PC-3 (cell line): ENCODE measurements around the gene TMEM250. TPM values are rescaled to one million over a fixed set of nuclear protein-coding genes. Genes with fewer than 3 reads are reported as not detected.

ENCODE experiments used
- ATAC-seq: fragments of 200-7000 bp; cut with Tn5 transposase; 2 replicates; pipeline ENCODE4 v1.9.1; 2020; ENCODE audit warnings: mild to moderate bottlenecking, moderate library complexity
- BruUV-seq: library from RNA; stranded (reverse); fragments of 400-500 nt; replicated peaks from 2 replicates; lab custom pipeline; 2021; lab: Mats Ljungman, UMichigan
- CTCF ChIA-PET: fragments of 300-600 bp; sonication (Branson Sonifier 250); formaldehyde crosslinking; loops from one replicate; lab custom pipeline; 2022; ENCODE audit warnings: antibody characterized with exemption; lab: Charles Lee
- POLR2A ChIA-PET: fragments of 300-600 bp; sonication (Branson Sonifier 250); formaldehyde crosslinking; loops from one replicate; lab custom pipeline; 2022; ENCODE audit warnings: antibody characterized with exemption; ENCODE audit not compliant: unreplicated experiment; lab: Charles Lee
- DNase-seq: peaks from one replicate; pipeline ENCODE4 v3.0.0-alpha.2; 2015
- H2AFZ ChIP-seq: fragments of 300-600 bp; sonication (generic); 2 replicates; pipeline ENCODE4 v1.6.0; 2016; ENCODE audit warnings: antibody characterized with exemption, low read length
- H3F3A ChIP-seq: fragments of 300-600 bp; sonication (generic); one replicate; pipeline ENCODE4 v1.6.0; 2017; ENCODE audit warnings: antibody characterized with exemption, low read length, control low read depth, mild to moderate bottlenecking; ENCODE audit not compliant: unreplicated experiment
- H3K27ac ChIP-seq: fragments of 300-600 bp; sonication (generic); 2 replicates; pipeline ENCODE4 v1.5.1; 2016; ENCODE audit warnings: mild to moderate bottlenecking, low read length
- H3K27me3 ChIP-seq: fragments of 300-600 bp; sonication (generic); 2 replicates; pipeline ENCODE4 v1.6.1; 2016; ENCODE audit warnings: low read length, mixed read lengths
- H3K36me3 ChIP-seq: fragments of 300-600 bp; sonication (generic); 2 replicates; pipeline ENCODE4 v1.6.1; 2016; ENCODE audit warnings: low read depth, mixed run types, low read length, mixed read lengths
- H3K4me1 ChIP-seq: fragments of 300-600 bp; sonication (generic); 2 replicates; pipeline ENCODE4 v1.5.1; 2016; ENCODE audit warnings: low read length; ENCODE audit not compliant: insufficient read depth
- H3K4me2 ChIP-seq: fragments of 300-600 bp; sonication (generic); 2 replicates; pipeline ENCODE4 v1.6.0; 2016; ENCODE audit warnings: low read length
- H3K4me3 ChIP-seq: fragments of 300-600 bp; sonication (generic); 2 replicates; pipeline ENCODE4 v1.5.1; 2016; ENCODE audit warnings: mild to moderate bottlenecking, low read length, mixed read lengths
- H3K79me2 ChIP-seq: fragments of 300-600 bp; sonication (generic); 2 replicates; pipeline ENCODE4 v1.6.1; 2017; ENCODE audit warnings: low read length, mixed read lengths
- H3K9ac ChIP-seq: fragments of 300-600 bp; sonication (generic); 2 replicates; pipeline ENCODE4 v1.6.0; 2016; ENCODE audit warnings: mild to moderate bottlenecking, low read length
- H3K9me2 ChIP-seq: fragments of 300-600 bp; sonication (generic); replicated peaks from 2 replicates; pipeline ENCODE4 v1.6.1; 2016; ENCODE audit warnings: mixed run types, low read length, mixed read lengths
- H3K9me3 ChIP-seq: fragments of 300-600 bp; sonication (generic); 2 replicates; pipeline ENCODE4 v1.6.1; 2016; ENCODE audit warnings: low read length, mixed read lengths
- H4K20me1 ChIP-seq: fragments of 300-600 bp; sonication (generic); 2 replicates; pipeline ENCODE4 v1.6.1; 2016; ENCODE audit warnings: low read length, mixed read lengths
- CTCF ChIP-seq: fragments of 300-600 bp; sonication (generic); conservative IDR thresholded peaks from 2 replicates; pipeline ENCODE4 v1.5.1; 2017; ENCODE audit warnings: antibody characterized with exemption, low read depth, mild to moderate bottlenecking, low read length
- EZH2 ChIP-seq: fragments of 300-600 bp; sonication (generic); IDR thresholded peaks from one replicate; pipeline ENCODE4 v1.6.1; 2017; ENCODE audit warnings: antibody characterized with exemption, mild to moderate bottlenecking, low read length; ENCODE audit not compliant: unreplicated experiment
- EZH2phosphoT487 ChIP-seq: fragments of 300-600 bp; sonication (generic); IDR thresholded peaks from 2 replicates; pipeline ENCODE4 v1.6.1; 2018; ENCODE audit warnings: mild to moderate bottlenecking, antibody characterized with exemption, low read length, borderline replicate concordance
- intact Hi-C: fragments of 100-400 bp; cut with micrococcal nuclease; formaldehyde crosslinking; loops from 2 replicates; pipeline ENCODE4 v1.9.0; 2023
- total RNA-seq: library from RNA; depleted of rRNA; stranded (reverse); fragments of >200 nt; gene quantifications from 2 replicates; pipeline ENCODE4 v1.2.3, GENCODE V29; 2014

The TMEM250 gene
- total RNA-seq, 1 experiment from 2014 or later: 64.7 TPM

GRCh38 chr9:136157477-136158265, 39.0 kb upstream of the TMEM250 start:
- ATAC-seq: no peak
- Histone ChIP-seq H3K9me3 (no peaks in the 10 kb centered on the region), H3K4me3 (no peak overlapping the region), H3K9me2 (no peaks in the 10 kb centered on the region), H2AFZ (no peak overlapping the region), H3K4me1 (no peaks in the 10 kb centered on the region), H4K20me1 (no peaks in the 10 kb centered on the region), H3K9ac (no peak overlapping the region), H3K79me2 (no peaks in the 10 kb centered on the region), H3K27me3 (no peaks in the 10 kb centered on the region), H3F3A (no peaks in the 10 kb centered on the region), H3K36me3 (no peaks in the 10 kb centered on the region), H3K4me2 (no peak overlapping the region), H3K27ac (no peak overlapping the region)
- no TSS peak for BruUV-seq
- POLR2A ChIA-PET: no interaction called here
- no peak for DNase-seq
- TF ChIP-seq EZH2phosphoT487 (no peak), CTCF (no peak), EZH2 (no peak)
- intact Hi-C loops: no loop called here
- CTCF ChIA-PET: no interaction called here

- Histone ChIP-seq H3K79me2 (no peaks in the 10 kb centered on the region), H3K9ac (no peak overlapping the region), H3K36me3 (no peaks in the 10 kb centered on the region), H3K27ac (no peak overlapping the region), H3K4me3 (no peak overlapping the region), H3K4me2 (no peak overlapping the region), H3F3A (no peaks in the 10 kb centered on the region), H3K9me3 (no peaks in the 10 kb centered on the region), H3K9me2 (no peaks in the 10 kb centered on the region), H3K27me3 (no peaks in the 10 kb centered on the region), H3K4me1 (no peaks in the 10 kb centered on the region), H4K20me1 (no peaks in the 10 kb centered on the region), H2AFZ (no peak overlapping the region)
- intact Hi-C loops: no loop called here
- no TSS peak for BruUV-seq
- no peak for TF ChIP-seq EZH2
- TF ChIP-seq CTCF: no peak
- TF ChIP-seq EZH2phosphoT487: no peak
- no peak for ATAC-seq
- CTCF ChIA-PET: no interaction called here
- no peak for DNase-seq
- POLR2A ChIA-PET: no interaction called here
Observed at GRCh38 chr9:136156209-136157120, 37.8 kb upstream of the TMEM250 start.
